Superior temporal gyrus (tissue), 1 donor: ENCODE results near the gene LRRC3B.
A peak's percentile ranks its signal among the peaks of the same experiment; 100 is the strongest.

Experiments
- DNase-seq: peaks from one replicate; pipeline ENCODE4 v3.0.0-alpha.2; 2016; ENCODE audit errors: extremely low spot score

Gene LRRC3B

DNA sequence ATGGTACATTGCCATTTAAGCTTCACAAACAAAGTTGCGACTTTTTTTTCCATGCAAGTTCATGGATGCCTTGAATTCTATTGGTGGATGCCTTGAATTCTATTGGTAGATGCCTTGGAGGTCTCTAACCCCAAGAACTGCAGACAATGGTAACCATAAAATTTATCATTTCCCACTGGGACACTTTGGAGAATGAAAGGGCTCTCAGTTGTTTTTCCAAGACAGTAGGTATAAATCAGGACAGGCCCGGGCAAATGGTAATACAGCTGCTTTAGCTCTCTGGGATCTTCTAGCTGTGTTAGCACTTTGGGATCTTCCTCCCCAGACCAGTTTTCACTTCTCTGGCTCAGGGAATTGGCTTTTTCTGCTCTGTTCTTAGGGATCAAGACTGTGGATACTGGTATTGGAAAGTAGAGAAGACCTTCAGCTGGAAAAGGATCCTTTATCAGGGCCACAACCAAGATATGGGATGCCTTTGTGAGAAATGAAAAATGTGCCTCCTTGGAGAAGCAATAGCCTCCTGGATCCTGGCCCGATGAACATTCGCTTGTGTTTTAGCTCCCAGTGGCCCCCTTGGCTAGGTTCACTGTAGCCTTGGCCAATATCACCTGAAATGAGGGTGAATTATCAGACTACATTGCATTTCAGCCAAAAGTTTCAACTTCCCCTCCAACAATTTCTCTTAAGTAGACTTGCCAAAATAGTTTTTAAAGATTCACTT lies 8.3 kb downstream of the LRRC3B start:
- no peak for DNase-seq

- no peak for DNase-seq
Observed at GRCh38 chr3:26631390-26631738, 8.8 kb downstream of the LRRC3B start.

DNA sequence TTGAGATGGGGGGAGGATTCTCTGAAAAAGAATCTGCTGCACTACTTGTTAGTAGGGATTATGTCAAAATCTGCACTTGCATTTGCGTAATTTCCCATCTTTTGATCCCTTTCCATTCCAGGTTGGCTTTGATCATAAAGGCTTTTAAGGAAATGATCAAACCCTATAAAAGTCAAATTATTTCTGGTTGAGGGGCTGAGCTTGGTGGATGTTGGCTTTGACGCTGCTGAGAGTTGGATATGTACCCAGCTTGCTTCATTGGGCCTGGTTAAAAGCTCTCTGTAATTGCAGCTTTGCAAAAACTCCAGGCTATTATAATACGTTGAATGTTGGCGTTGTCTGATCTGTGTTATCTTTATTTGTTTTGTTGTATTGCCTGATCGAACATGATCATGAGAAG lies 12.0 kb downstream of the LRRC3B start:
- no peak for DNase-seq

GRCh38 chr3:26636096-26636727 lies 13.6 kb downstream of the LRRC3B start:
- DNase-seq: no peak

DNA sequence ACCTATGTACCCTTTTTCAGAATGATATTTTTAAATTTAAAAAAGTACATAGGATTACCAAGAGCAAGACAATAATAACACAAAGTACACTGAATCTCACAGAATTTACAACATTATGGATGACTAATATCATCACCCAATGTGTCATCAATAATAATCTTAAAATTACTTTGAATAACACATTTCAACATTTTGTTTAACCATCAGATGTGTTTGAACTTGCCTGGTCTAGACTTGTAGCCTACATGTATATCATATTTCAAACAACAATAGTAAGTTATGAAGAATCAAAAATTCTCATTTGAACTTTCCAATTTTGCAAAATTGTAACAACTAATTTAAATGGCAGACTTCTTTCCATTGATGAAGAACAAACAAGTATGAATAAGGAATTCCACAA lies 15.1 kb downstream of the LRRC3B start:
- DNase-seq: no peak

DNA sequence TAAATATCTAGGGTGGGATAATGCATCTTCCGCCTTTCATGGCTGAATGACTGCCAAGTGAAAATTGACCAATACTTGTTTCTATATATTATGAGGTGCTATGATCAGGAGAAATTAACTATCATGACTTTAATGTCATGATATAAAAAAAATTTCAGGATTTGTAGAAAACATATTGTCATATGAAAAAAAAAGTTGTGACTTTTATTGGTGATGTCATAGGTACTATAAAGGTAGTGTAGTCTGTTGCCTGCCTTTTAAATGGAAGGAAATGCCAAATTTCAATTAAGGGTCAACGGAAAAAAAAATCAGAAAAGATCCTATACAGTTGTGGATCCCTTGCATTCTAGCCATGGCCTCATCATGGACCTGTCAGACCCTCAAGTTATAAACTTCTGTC lies 15.5 kb downstream of the LRRC3B start:
- DNase-seq: no peak

GRCh38 chr3:26639339-26639738 lies 16.8 kb downstream of the LRRC3B start:
- DNase-seq: no peak

DNA sequence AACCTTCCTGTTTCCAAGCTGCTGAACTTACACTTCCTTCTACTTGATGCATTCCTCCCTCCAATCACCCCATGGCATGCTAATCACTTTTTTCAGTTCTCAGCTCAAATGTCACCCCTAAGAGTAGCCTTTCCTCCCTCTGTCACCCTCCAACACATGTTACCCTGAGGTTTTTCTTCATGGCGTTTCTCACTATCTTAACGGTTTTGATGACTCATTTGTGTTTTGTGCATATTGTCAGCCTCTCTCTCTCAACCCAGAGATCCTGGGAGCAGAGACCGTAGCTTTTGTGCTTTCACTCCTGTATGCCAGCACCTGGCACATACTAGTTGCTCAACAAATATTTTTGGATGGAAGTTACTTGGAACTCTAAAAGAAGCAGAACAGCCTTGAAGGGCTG lies 24.5 kb downstream of the LRRC3B start:
- DNase-seq: no peak

- DNase-seq: no peak
Observed at GRCh38 chr3:26648461-26648860, 25.9 kb downstream of the LRRC3B start.

DNA sequence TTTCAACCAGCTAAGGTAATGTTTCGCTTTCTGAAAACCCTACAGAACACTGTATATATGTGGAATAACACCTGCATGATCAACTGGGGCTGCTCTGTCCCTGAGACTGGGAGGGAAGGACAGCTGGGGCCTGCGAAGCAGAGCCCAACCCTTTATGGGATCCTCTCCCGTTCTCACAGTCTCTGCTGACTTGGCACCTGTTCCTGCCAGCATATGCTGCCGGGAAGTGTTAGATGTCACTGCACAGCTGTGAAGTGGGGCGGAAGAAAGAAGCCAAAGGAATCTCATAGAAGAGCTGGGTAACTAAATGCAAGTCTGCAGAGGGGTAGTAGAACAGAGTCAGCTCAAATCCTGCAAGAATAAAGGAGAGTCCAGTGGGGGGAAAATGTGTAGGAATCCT lies 29.6 kb downstream of the LRRC3B start:
- DNase-seq: peak; percentile 68

GRCh38 chr3:26653811-26654425 lies 31.3 kb downstream of the LRRC3B start:
- DNase-seq: no peak

DNA sequence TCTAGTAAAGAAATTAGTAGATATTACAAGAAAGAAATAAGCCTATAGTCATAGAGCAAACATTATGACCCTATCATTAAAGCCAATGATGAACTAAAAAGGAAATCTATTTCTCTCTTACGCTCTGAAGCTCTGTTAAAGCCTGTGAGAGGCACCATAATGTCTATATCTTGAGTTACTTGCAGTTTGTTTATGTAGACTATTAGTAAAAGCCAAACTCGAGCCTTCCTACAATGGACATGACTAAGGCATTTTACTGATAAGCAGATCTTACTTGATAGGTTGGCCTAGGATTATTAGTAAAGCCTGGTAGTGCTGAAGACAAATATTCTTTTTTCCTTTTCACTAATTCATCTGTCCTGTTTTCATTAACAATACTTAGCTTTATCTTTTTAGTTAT lies 32.7 kb downstream of the LRRC3B start:
- DNase-seq: no peak

DNA sequence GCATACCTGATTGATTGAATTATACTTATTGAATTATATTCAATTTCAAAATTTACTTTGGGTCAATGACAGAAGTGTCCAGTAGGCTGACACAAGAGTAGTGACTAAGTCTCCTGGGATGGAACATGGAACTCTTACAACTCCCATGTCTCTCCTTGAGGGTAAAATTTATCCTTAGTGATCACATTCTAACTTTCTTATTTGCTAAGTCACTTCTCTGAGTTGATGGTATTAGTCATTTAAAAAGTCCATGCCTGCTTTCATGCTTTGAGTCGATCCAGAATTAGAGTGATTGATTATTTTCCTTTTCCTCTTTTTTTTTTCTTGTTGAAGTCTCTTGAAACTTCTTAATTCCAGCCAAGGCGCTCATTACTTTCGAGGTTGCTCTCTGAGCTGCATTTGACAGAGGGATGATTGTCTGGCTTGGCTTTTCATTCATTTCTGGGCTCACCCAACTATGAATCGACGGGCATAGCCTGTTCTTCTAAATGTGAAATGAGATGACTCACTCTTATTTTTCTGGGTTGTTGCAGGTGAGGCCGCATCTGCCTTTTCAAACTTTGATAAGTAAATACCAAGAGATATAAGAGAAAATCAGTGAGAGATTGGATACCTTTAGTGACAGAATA lies 34.9 kb downstream of the LRRC3B start:
- DNase-seq: no peak

- no peak for DNase-seq
Observed at GRCh38 chr3:26668171-26668570, 45.6 kb downstream of the LRRC3B start.

DNA sequence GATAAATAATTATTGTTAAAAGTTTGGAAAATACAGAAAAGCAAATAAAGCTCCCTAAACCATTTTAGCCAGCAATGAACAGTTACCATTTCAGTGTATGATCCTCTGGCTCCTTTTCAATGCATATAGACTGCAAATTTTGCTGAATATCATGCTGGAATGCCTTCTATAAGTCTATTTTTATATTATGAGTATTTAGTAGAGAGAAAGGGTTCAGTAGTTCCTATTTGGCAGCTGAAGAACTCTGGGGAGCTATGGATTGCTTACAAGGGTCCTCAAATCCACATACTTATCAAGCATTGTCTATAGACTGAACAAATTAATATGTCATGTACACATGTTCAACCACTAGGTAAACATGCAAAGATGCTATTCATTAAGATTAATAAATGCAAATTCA lies 46.1 kb downstream of the LRRC3B start:
- DNase-seq: no peak

DNA sequence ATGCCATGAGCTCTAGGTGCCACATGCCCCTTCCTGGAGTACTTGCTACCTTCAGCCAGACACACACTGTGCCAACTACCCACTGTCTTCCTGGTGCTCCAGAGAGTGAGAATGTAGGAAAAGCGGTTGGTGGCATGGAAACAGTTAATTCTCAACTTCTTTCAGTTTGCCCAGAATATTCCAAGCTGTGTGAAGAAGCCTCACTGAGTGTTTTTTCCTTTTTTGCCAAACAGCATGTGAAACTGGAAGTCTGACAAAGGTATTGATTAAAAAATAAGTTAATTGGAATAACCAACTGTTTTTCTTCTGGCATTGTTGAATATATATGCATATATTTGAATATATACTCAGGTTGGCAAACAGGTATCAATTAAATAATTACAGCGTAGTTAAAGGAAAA lies 52.8 kb downstream of the LRRC3B start:
- DNase-seq: no peak

- no peak for DNase-seq
Observed at GRCh38 chr3:26681632-26682031, 59.1 kb downstream of the LRRC3B start.

GRCh38 chr3:26682406-26682805 lies 59.8 kb downstream of the LRRC3B start:
- no peak for DNase-seq

GRCh38 chr3:26683902-26684301 lies 61.3 kb downstream of the LRRC3B start:
- no peak for DNase-seq

- DNase-seq: no peak
Observed at GRCh38 chr3:26687466-26687865, 64.9 kb downstream of the LRRC3B start.

DNA sequence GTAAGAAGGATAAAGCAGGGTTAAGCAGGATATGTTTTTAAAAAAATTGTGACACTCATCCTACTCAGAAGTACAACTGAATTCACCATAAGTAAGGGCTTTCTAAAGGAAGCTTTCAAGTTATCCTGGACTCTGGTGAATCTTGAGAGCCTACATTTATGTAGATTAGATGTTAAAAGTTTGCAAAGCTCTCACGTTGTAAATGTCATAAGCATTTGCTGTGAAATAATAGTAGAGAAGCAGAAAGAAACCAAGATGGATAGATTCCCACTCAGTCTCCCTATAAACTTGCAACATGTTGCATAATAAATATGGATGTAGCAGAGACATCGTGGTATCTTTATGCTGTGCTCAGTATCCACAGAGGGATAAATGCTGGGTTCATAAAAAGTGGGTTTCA lies 77.0 kb downstream of the LRRC3B start:
- DNase-seq: no peak

- no peak for DNase-seq
Observed at GRCh38 chr3:26703519-26703918, 80.9 kb downstream of the LRRC3B start.

DNA sequence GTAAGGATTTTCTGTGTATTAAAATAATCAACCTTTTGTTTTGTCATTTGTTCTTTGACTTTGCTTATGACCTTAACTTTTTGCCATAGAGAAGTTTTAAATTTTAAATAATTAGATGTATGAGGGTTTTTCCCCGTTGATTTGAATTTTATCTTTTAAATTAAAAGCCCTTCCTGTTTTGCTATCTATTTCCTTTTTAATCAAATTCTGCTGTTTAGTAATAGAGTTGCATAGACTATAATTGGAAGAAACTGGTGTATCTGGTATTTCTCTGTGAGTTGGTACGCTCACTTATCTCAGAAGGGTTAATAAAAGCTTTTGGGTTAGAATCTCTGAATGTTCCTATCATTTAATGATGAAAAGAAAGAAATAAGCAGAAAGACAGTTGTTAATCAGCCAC lies 82.2 kb downstream of the LRRC3B start:
- DNase-seq: no peak
